SK-N-MC (cell line): ENCODE measurements around the gene RPS6KA5.

Experiments
- EZH2 ChIP-seq: fragments of 200-600 bp; sonication (generic); IDR thresholded peaks from one replicate; pipeline ENCODE4 v1.6.1; 2017; ENCODE audit warnings: antibody characterized with exemption
- FOXP2 ChIP-seq: optimal IDR thresholded peaks from 2 replicates; pipeline ENCODE3; 2011; ENCODE audit warnings: mild to moderate bottlenecking, moderate library complexity; ENCODE audit not compliant: insufficient read depth; ENCODE audit errors: extremely low read length, control extremely low read depth
- POLR2AphosphoS5 ChIP-seq: IDR thresholded peaks from 2 replicates; pipeline ENCODE4 v1.6.1; 2012; ENCODE audit warnings: mild to moderate bottlenecking, low read depth, low read length, borderline replicate concordance

- TF ChIP-seq EZH2: no peak
- TF ChIP-seq POLR2AphosphoS5: no peak
- TF ChIP-seq FOXP2: no peak
Observed at GRCh38 chr14:91036741-91037469, 23.5 kb downstream of the RPS6KA5 start.
